ENCODE data around the gene KIAA1614.
A peak's percentile ranks its signal among the peaks of the same experiment; 100 is the strongest.
"Not testable (repeated sequence)": the region's sequence is repeated elsewhere in the genome, so short reads cannot be mapped to it uniquely, and the experiment has no call there.

The KIAA1614 gene

GRCh38 chr1:180945551-180945950 lies 32.9 kb downstream of the KIAA1614 start:
- DNase-seq, result no peak

GRCh38 chr1:180946056-180946455 lies 33.4 kb downstream of the KIAA1614 start:
- DNase-seq, result no peak

GRCh38 chr1:180946541-180947498 lies 34.1 kb downstream of the KIAA1614 start:
- no peak for DNase-seq

- no peak for DNase-seq
Observed at GRCh38 chr1:180947499-180947885, 34.8 kb downstream of the KIAA1614 start.

- DNase-seq, result no peak
Observed at GRCh38 chr1:180947901-180948640, 35.4 kb downstream of the KIAA1614 start.

- no peak for DNase-seq
Observed at GRCh38 chr1:180948641-180949615, 36.2 kb downstream of the KIAA1614 start.

- DNase-seq, result no peak
Observed at GRCh38 chr1:180949616-180950000, 36.9 kb downstream of the KIAA1614 start.

GRCh38 chr1:180950321-180950720 lies 37.6 kb downstream of the KIAA1614 start:
- no peak for DNase-seq

GRCh38 chr1:180951186-180951745 lies 38.6 kb downstream of the KIAA1614 start:
- no peak for DNase-seq

- DNase-seq, result no peak
Observed at GRCh38 chr1:180951836-180952656, 39.3 kb downstream of the KIAA1614 start.

GRCh38 chr1:180952657-180953013 lies 39.9 kb downstream of the KIAA1614 start:
- DNase-seq, result no peak

GRCh38 chr1:180953291-180954004 lies 40.8 kb downstream of the KIAA1614 start:
- no peak for DNase-seq

- DNase-seq, result peak; percentile 69
Observed at GRCh38 chr1:180954005-180954800, 41.5 kb downstream of the KIAA1614 start.

GRCh38 chr1:180954801-180955165 lies 42.1 kb downstream of the KIAA1614 start:
- DNase-seq, result no peak

GRCh38 chr1:180956028-180956640 lies 43.4 kb downstream of the KIAA1614 start:
- DNase-seq, result no peak

GRCh38 chr1:180959620-180960019 lies 46.9 kb downstream of the KIAA1614 start:
- DNase-seq, result not testable (repeated sequence)

GRCh38 chr1:180961622-180962021 lies 48.9 kb downstream of the KIAA1614 start:
- no peak for DNase-seq

GRCh38 chr1:180962178-180962577 lies 49.5 kb downstream of the KIAA1614 start:
- no peak for DNase-seq

- no peak for DNase-seq
Observed at GRCh38 chr1:180964056-180964455, 51.4 kb downstream of the KIAA1614 start.

GRCh38 chr1:180964595-180964994 lies 51.9 kb downstream of the KIAA1614 start:
- DNase-seq, result no peak
